Prostate gland (tissue), 2 donors: ENCODE data around the gene SLC25A36. TPM values are rescaled to one million over a fixed set of nuclear protein-coding genes. Genes with fewer than 3 reads are reported as not detected.

Source experiments
- DNase-seq: peaks from one replicate; pipeline ENCODE4 v3.0.0-alpha.2; 2019; ENCODE audit warnings: low spot score
- H3K27ac ChIP-seq, 2 donors: fragments of 200-600 bp; sonication (generic); 2 replicates each; pipeline ENCODE4 v1.5.1; 2017 to 2019
- H3K27me3 ChIP-seq: fragments of 200-600 bp; sonication (generic); replicated peaks from 2 replicates; pipeline ENCODE4 v1.5.1; 2019; ENCODE audit not compliant: insufficient read depth
- H3K36me3 ChIP-seq, 2 donors: fragments of 200-600 bp; sonication (generic); 1 replicate in 1 of 2; 2 replicates in 1 of 2; pipeline versions ENCODE4 v1.5.1 to v1.8.1; 2017 to 2019
- H3K4me1 ChIP-seq: fragments of 200-600 bp; sonication (generic); replicated peaks from 2 replicates; pipeline ENCODE4 v1.5.1; 2019
- H3K4me3 ChIP-seq, 2 donors: fragments of 200-600 bp; sonication (generic); 2 replicates each; pipeline ENCODE4 v1.5.1; 2017 to 2019
- H3K9me3 ChIP-seq: fragments of 200-600 bp; sonication (generic); 2 replicates; pipeline ENCODE4 v1.5.1; 2017
- POLR2A ChIP-seq: fragments of 450-650 bp; IDR thresholded peaks from one replicate; pipeline ENCODE4 v1.6.1; 2016; ENCODE audit warnings: antibody characterized with exemption, mild to moderate bottlenecking
- POLR2AphosphoS5 ChIP-seq: sonication (generic); formaldehyde crosslinking; IDR thresholded peaks from one replicate; pipeline ENCODE4 v1.6.1; 2017; ENCODE audit warnings: antibody characterized with exemption
- whole genome bisulfite sequencing: methylation state at CpG from one replicate; pipeline ENCODE4 v1.1.5; 2018; 5-methylcytosine and 5-hydroxymethylcytosine counted together
- intact Hi-C: fragments of 100-400 bp; cut with DNase I; formaldehyde crosslinking; loops from one replicate; pipeline ENCODE4 v1.14.2; 2022
- total RNA-seq, 2 donors: library from RNA; depleted of rRNA; stranded (reverse); fragments of >200 nt; gene quantifications; one replicate each; pipeline ENCODE4 v1.1.0, GENCODE V29; 2016
- TF ChIP-seq, protein P1 (sequence below), 4 experiments: fragments of 200-600 bp in 2 of 4; fragments of 450-650 bp in 2 of 4; sonication (generic) in 2 of 4; IDR thresholded peaks; 1 replicate in 3 of 4; 2 replicates in 1 of 4; pipeline ENCODE4 v1.5.1; 2016 to 2019; ENCODE audit warnings: antibody characterized with exemption in 4 of 4, mild to moderate bottlenecking in 2 of 4, moderate library complexity in 2 of 4

Gene SLC25A36
- total RNA-seq, 2 donors from 2014 or later: 91.0 to 93.9 TPM

DNA sequence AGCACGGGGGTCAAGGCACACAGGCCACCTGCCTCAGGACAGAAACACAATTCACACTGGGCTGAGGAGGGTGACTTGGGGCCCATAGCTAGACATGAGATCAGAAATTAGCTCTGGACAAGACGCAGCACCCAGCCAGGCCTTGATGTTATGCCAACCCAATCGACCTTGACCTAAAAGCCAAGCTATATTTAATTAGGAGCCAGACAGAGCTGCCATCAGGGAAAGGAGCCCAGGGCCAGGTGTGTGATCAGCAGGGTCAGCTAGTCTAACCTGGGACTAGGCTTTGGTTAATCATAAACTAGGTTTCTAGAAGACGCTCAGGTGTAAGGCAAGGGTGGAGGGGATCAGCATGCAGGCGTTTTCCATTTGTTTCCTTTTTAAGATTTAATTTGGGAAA lies 23.9 kb upstream of the SLC25A36 start:
- Histone ChIP-seq H3K4me3 (no peak overlapping the region), H3K27ac (no peak overlapping the region), H3K9me3 (no peaks in the 10 kb centered on the region), H3K27me3 (no peaks in the 10 kb centered on the region), H3K4me1 (no peaks in the 10 kb centered on the region), H3K36me3 (no peaks in the 10 kb centered on the region)
- no peak for DNase-seq
- TF ChIP-seq POLR2A (no peak), POLR2AphosphoS5 (no peak)
- TF ChIP-seq, protein P1, sequence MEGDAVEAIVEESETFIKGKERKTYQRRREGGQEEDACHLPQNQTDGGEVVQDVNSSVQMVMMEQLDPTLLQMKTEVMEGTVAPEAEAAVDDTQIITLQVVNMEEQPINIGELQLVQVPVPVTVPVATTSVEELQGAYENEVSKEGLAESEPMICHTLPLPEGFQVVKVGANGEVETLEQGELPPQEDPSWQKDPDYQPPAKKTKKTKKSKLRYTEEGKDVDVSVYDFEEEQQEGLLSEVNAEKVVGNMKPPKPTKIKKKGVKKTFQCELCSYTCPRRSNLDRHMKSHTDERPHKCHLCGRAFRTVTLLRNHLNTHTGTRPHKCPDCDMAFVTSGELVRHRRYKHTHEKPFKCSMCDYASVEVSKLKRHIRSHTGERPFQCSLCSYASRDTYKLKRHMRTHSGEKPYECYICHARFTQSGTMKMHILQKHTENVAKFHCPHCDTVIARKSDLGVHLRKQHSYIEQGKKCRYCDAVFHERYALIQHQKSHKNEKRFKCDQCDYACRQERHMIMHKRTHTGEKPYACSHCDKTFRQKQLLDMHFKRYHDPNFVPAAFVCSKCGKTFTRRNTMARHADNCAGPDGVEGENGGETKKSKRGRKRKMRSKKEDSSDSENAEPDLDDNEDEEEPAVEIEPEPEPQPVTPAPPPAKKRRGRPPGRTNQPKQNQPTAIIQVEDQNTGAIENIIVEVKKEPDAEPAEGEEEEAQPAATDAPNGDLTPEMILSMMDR (IDR thresholded peaks at IDR 0.05): no peak
- intact Hi-C loops: no loop called here
- WGBS: 66% methylated on average over 5 of the region's 5 CpGs

DNA sequence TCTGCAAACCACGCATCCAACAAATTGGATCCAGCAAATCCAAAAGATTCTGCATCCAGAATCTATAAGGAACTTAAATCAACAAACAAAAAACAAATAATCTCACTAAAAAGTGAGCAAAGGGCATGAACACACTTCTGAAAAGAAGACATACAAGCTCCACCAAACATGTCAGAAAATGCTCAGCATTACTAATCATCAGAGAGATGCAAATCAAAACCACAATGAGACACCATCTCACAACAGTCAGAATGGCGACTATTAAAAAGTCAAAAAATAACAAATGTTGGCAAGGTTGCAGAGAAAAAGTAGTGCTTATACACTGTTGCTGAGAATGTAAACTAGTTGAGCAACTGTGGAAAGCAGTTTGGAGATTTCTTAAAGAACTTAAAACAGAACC lies 21.6 kb upstream of the SLC25A36 start:
- H3K9me3 ChIP-seq: no peaks in the 10 kb centered on the region
- TF ChIP-seq, protein P1 (IDR thresholded peaks at IDR 0.05): no peak
- TF ChIP-seq POLR2AphosphoS5: no peak
- DNase-seq: no peak
- no peaks in the 10 kb centered on the region for H3K4me1 ChIP-seq
- 63% methylated on average over 2 of the region's 2 CpGs for WGBS
- no peaks in the 10 kb centered on the region for H3K27me3 ChIP-seq
- intact Hi-C loops: no loop called here
- no peak overlapping the region for H3K4me3 ChIP-seq
- no peak overlapping the region for H3K27ac ChIP-seq
- no peaks in the 10 kb centered on the region for H3K36me3 ChIP-seq

DNA sequence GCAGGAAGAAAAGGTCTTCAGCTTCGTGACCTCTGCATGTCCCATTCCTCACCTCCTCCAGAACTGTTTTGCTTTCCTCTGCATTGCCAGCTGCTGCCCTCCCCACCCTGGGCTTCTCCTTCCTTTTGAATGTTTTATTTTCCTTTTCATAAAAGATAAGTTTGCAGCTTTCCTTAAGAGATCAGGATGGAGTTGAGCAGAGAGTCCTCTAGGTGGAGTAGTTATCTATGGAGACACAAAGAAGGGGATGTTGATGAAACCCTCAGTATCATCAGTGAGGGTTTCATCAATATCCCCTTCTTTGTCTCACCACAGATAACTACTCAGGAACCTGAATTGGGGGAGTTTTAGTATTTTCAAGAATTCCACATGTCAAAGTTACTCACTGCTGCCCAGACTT lies 19.0 kb upstream of the SLC25A36 start:
- WGBS: 59% methylated on average over 1 of the region's 1 CpG
- Histone ChIP-seq H3K4me1 (no peaks in the 10 kb centered on the region), H3K9me3 (no peaks in the 10 kb centered on the region), H3K27me3 (no peaks in the 10 kb centered on the region), H3K36me3 (no peaks in the 10 kb centered on the region), H3K4me3 (no peak overlapping the region), H3K27ac (no peak overlapping the region)
- intact Hi-C loops: no loop called here
- TF ChIP-seq, protein P1 (IDR thresholded peaks at IDR 0.05): peak in 2 of 4 experiments; percentile 15 to 36
- no peak for TF ChIP-seq POLR2A
- no peak for TF ChIP-seq POLR2AphosphoS5
- no peak for DNase-seq

DNA sequence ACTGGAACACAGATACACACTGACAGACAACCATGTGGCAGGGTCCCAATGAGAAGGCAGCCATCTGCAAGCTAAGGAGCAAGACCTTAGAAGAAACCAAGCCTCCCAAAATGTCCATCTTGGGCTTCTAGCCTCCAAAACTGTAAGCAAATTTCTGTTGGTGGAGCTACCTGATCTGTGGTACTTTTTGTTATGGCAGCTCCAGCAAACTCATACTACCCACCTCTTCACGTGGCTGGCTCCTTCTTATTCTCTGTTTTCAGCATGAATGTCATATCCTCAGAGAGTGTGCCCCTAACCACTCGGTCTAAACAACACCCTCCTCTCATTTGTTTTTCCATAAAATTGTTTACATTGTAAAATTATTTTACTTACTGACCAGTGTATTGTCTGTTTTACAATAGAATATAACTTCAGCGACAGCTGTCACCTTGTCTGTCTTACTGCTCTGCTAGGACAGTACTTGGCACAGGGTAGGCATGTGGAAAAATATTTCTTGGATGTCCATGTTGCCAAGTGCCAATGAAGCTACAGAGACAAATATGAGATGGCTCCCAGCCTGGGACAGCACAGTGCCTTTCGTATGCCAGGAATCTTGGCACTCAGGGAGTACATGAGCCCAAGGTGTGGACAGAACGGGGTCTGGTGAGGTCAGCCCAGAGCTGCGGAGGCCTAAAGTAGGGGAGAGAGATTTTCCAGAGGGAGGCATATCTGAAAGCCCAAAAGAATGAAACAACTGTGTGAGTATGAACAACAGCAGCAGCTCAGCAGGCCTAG lies 17.4 kb upstream of the SLC25A36 start:
- Histone ChIP-seq H3K27ac (no peak overlapping the region), H3K4me3 (no peak overlapping the region), H3K9me3 (no peaks in the 10 kb centered on the region), H3K27me3 (no peaks in the 10 kb centered on the region), H3K4me1 (no peaks in the 10 kb centered on the region), H3K36me3 (no peaks in the 10 kb centered on the region)
- peak; percentile 51 for DNase-seq
- WGBS: 68% methylated on average over 6 of the region's 6 CpGs
- intact Hi-C loops: no loop called here
- TF ChIP-seq POLR2A: no peak
- peak; percentile 56 for TF ChIP-seq POLR2AphosphoS5
- TF ChIP-seq, protein P1 (IDR thresholded peaks at IDR 0.05): no peak
